ENCODE data around the gene KIF12.

- TF ChIP-seq EP300 (IDR thresholded peaks at IDR 0.05; ENCODE audit: low read depth in 2 of 2, low read length in 2 of 2) (no peak), EP300 (CRISPR knock-in tag; IDR thresholded peaks at IDR 0.05; ENCODE audit: borderline replicate concordance) (no peak), POLR2AphosphoS5 (IDR thresholded peaks at IDR 0.05; ENCODE audit: low read depth, low read length) (no peak), FOSL1 (CRISPR knock-in tag; IDR thresholded peaks at IDR 0.05; ENCODE audit: borderline replicate concordance) (no peak), POLR2G (IDR thresholded peaks at IDR 0.05; ENCODE audit: low read depth, low read length) (no peak), SRF (IDR thresholded peaks at IDR 0.05; ENCODE audit: low read depth, low read length) (no peak)
- TF ChIP-seq, protein P1, sequence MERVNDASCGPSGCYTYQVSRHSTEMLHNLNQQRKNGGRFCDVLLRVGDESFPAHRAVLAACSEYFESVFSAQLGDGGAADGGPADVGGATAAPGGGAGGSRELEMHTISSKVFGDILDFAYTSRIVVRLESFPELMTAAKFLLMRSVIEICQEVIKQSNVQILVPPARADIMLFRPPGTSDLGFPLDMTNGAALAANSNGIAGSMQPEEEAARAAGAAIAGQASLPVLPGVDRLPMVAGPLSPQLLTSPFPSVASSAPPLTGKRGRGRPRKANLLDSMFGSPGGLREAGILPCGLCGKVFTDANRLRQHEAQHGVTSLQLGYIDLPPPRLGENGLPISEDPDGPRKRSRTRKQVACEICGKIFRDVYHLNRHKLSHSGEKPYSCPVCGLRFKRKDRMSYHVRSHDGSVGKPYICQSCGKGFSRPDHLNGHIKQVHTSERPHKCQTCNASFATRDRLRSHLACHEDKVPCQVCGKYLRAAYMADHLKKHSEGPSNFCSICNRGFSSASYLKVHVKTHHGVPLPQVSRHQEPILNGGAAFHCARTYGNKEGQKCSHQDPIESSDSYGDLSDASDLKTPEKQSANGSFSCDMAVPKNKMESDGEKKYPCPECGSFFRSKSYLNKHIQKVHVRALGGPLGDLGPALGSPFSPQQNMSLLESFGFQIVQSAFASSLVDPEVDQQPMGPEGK (CRISPR knock-in tag; IDR thresholded peaks at IDR 0.05), result no peak
- TF ChIP-seq, protein P2, sequence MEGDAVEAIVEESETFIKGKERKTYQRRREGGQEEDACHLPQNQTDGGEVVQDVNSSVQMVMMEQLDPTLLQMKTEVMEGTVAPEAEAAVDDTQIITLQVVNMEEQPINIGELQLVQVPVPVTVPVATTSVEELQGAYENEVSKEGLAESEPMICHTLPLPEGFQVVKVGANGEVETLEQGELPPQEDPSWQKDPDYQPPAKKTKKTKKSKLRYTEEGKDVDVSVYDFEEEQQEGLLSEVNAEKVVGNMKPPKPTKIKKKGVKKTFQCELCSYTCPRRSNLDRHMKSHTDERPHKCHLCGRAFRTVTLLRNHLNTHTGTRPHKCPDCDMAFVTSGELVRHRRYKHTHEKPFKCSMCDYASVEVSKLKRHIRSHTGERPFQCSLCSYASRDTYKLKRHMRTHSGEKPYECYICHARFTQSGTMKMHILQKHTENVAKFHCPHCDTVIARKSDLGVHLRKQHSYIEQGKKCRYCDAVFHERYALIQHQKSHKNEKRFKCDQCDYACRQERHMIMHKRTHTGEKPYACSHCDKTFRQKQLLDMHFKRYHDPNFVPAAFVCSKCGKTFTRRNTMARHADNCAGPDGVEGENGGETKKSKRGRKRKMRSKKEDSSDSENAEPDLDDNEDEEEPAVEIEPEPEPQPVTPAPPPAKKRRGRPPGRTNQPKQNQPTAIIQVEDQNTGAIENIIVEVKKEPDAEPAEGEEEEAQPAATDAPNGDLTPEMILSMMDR (CRISPR knock-in tag; IDR thresholded peaks at IDR 0.05), result no peak
- TF ChIP-seq, protein P3, sequence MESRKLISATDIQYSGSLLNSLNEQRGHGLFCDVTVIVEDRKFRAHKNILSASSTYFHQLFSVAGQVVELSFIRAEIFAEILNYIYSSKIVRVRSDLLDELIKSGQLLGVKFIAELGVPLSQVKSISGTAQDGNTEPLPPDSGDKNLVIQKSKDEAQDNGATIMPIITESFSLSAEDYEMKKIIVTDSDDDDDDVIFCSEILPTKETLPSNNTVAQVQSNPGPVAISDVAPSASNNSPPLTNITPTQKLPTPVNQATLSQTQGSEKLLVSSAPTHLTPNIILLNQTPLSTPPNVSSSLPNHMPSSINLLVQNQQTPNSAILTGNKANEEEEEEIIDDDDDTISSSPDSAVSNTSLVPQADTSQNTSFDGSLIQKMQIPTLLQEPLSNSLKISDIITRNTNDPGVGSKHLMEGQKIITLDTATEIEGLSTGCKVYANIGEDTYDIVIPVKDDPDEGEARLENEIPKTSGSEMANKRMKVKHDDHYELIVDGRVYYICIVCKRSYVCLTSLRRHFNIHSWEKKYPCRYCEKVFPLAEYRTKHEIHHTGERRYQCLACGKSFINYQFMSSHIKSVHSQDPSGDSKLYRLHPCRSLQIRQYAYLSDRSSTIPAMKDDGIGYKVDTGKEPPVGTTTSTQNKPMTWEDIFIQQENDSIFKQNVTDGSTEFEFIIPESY (CRISPR knock-in tag; IDR thresholded peaks at IDR 0.05), result no peak
Observed at GRCh38 chr9:114139071-114139470, 40.0 kb upstream of the KIF12 start.
